H1 (cell line): ENCODE results near the gene TEAD3. TPM values are rescaled to one million over a fixed set of nuclear protein-coding genes. Genes with fewer than 3 reads are reported as not detected.

Experiments used
- CTCF ChIA-PET: fragments of 300-600 bp; sonication (Branson Sonifier 250); formaldehyde crosslinking; loops from one replicate; lab custom pipeline; 2021; ENCODE audit not compliant: partially characterized antibody; lab: Charles Lee
- POLR2A ChIA-PET: fragments of 300-600 bp; sonication (Branson Sonifier 250); formaldehyde crosslinking; loops from one replicate; lab custom pipeline; 2021; ENCODE audit warnings: inconsistent platforms; ENCODE audit not compliant: partially characterized antibody; lab: Charles Lee
- DNase-seq, 2 experiments: peaks; one replicate each; pipeline versions ENCODE4 v3.0.0 to v3.0.0-alpha.2; 2010 to 2022; ENCODE audit warnings: low spot score in 2 of 2, low read depth in 1 of 2, mixed read lengths in 1 of 2
- FAIRE-seq: peaks from 2 replicates; lab custom pipeline; 2011; peaks lifted over from hg19 to GRCh38; lab: Jason Lieb, UNC
- H2AFZ ChIP-seq: 2 replicates; pipeline ENCODE4 v1.8.1; 2012; ENCODE audit warnings: low read length, inconsistent platforms
- H2AK5ac ChIP-seq: 2 replicates; pipeline ENCODE4 v1.6.1; 2013; ENCODE audit warnings: low read depth, low read length
- H2BK120ac ChIP-seq: replicated peaks from 2 replicates; pipeline ENCODE3; 2013; ENCODE audit warnings: low read depth, low read length, inconsistent platforms
- H2BK12ac ChIP-seq: 2 replicates; pipeline ENCODE4 v1.6.1; 2013; ENCODE audit warnings: low read depth, low read length
- H2BK15ac ChIP-seq: 2 replicates; pipeline ENCODE4 v1.6.1; 2013; ENCODE audit warnings: low read length
- H2BK20ac ChIP-seq: 2 replicates; pipeline ENCODE4 v1.6.1; 2013; ENCODE audit warnings: low read length
- H2BK5ac ChIP-seq: 2 replicates; pipeline ENCODE4 v1.6.1; 2013; ENCODE audit warnings: low read depth, low read length
- H3K14ac ChIP-seq: 2 replicates; pipeline ENCODE4 v1.6.1; 2013; ENCODE audit warnings: inconsistent platforms; ENCODE audit not compliant: insufficient read length
- H3K18ac ChIP-seq: 2 replicates; pipeline ENCODE4 v1.6.1; 2013; ENCODE audit warnings: low read length; ENCODE audit errors: extremely low read depth
- H3K23ac ChIP-seq: 2 replicates; pipeline ENCODE4 v1.6.1; 2013; ENCODE audit warnings: inconsistent platforms; ENCODE audit not compliant: insufficient read length
- H3K23me2 ChIP-seq: 2 replicates; pipeline ENCODE4 v1.6.1; 2013; ENCODE audit warnings: low read depth, low read length
- H3K27ac ChIP-seq: 2 replicates; pipeline ENCODE4 v1.6.1; 2011; ENCODE audit warnings: low read depth, low read length, inconsistent platforms
- H3K27me3 ChIP-seq, 4 experiments: replicated peaks in 1 of 4; 1 replicate in 1 of 4; 2 replicates in 3 of 4; pipeline versions ENCODE4 v1.6.1 to v1.8.1; 2011 to 2013; ENCODE audit warnings: low read length in 3 of 4, mild to moderate bottlenecking in 3 of 4, inconsistent platforms in 2 of 4, mixed read lengths in 2 of 4, moderate library complexity in 1 of 4; ENCODE audit not compliant: control insufficient read depth in 3 of 4, insufficient read depth in 3 of 4; ENCODE audit errors: extremely low read depth in 1 of 4
- H3K36me3 ChIP-seq, 4 experiments: 2 replicates each; pipeline versions ENCODE4 v1.6.1 to v1.8.1; 2011 to 2013; ENCODE audit warnings: mild to moderate bottlenecking in 4 of 4, low read length in 3 of 4, moderate library complexity in 2 of 4, control low read depth in 1 of 4, inconsistent platforms in 1 of 4; ENCODE audit not compliant: insufficient read depth in 4 of 4, control insufficient read depth in 2 of 4
- H3K4ac ChIP-seq: replicated peaks from 2 replicates; pipeline ENCODE3; 2013; ENCODE audit warnings: low read length, low read depth, mixed read lengths, inconsistent platforms; ENCODE audit not compliant: insufficient read length
- H3K4me1 ChIP-seq, 4 experiments: replicated peaks in 1 of 4; 1 replicate in 1 of 4; 2 replicates in 3 of 4; pipeline versions ENCODE4 v1.6.1 to v1.8.1; 2011 to 2013; ENCODE audit warnings: low read length in 3 of 4, inconsistent platforms in 2 of 4, mixed read lengths in 1 of 4; ENCODE audit not compliant: insufficient read depth in 4 of 4, control insufficient read depth in 3 of 4
- H3K4me2 ChIP-seq, 2 experiments: 2 replicates each; pipeline versions ENCODE4 v1.6.1 to v1.8.1; 2011 to 2013; ENCODE audit warnings: low read depth in 2 of 2, low read length in 2 of 2, control low read depth in 1 of 2, inconsistent platforms in 1 of 2, mild to moderate bottlenecking in 1 of 2; ENCODE audit not compliant: insufficient read depth in 1 of 2
- H3K4me3 ChIP-seq, 4 experiments: fragments of 200-600, 300-600 bp in 1 of 4; sonication (generic), shearing (Covaris generic), sonication (Bioruptor Twin) in 1 of 4; 2 replicates each; pipeline versions ENCODE4 v1.5.1 to v1.8.1; 2011 to 2016; ENCODE audit warnings: low read length in 4 of 4, low read depth in 3 of 4, control low read depth in 2 of 4, inconsistent platforms in 2 of 4, mild to moderate bottlenecking in 2 of 4, mixed read lengths in 1 of 4, moderate library complexity in 1 of 4; ENCODE audit not compliant: insufficient read depth in 2 of 4; ENCODE audit errors: extremely low read depth in 1 of 4
- H3K56ac ChIP-seq: replicated peaks from 2 replicates; pipeline ENCODE3; 2013; ENCODE audit warnings: low read depth, mild to moderate bottlenecking, mixed read lengths, low read length, inconsistent platforms; ENCODE audit not compliant: insufficient read length
- H3K79me1 ChIP-seq: 2 replicates; pipeline ENCODE4 v1.6.1; 2013; ENCODE audit warnings: low read depth, low read length, control low read depth
- H3K79me2 ChIP-seq, 2 experiments: 2 replicates each; pipeline versions ENCODE4 v1.6.1 to v1.8.1; 2012 to 2013; ENCODE audit warnings: low read length in 2 of 2, mild to moderate bottlenecking in 2 of 2, inconsistent platforms in 1 of 2; ENCODE audit not compliant: insufficient read depth in 2 of 2, control insufficient read depth in 1 of 2
- H3K9ac ChIP-seq, 4 experiments: replicated peaks in 1 of 4; 1 replicate in 1 of 4; 2 replicates in 3 of 4; pipeline versions ENCODE4 v1.6.1 to v1.8.1; 2011 to 2013; ENCODE audit warnings: low read depth in 3 of 4, low read length in 3 of 4, control low read depth in 2 of 4, mild to moderate bottlenecking in 2 of 4, moderate library complexity in 2 of 4, inconsistent platforms in 1 of 4; ENCODE audit errors: extremely low read depth in 1 of 4
- H3K9me3 ChIP-seq, 2 experiments: 2 replicates each; pipeline versions ENCODE4 v1.6.1 to v1.8.1; 2012 to 2013; ENCODE audit warnings: mild to moderate bottlenecking in 2 of 2, moderate library complexity in 2 of 2, control low read depth in 1 of 2, inconsistent platforms in 1 of 2, low read depth in 1 of 2, low read length in 1 of 2, mixed read lengths in 1 of 2; ENCODE audit not compliant: insufficient read depth in 2 of 2
- H4K20me1 ChIP-seq, 2 experiments: replicated peaks in 1 of 2; 2 replicates each; pipeline versions ENCODE3 to v1.8.1; 2011 to 2013; ENCODE audit warnings: inconsistent platforms in 2 of 2, low read length in 2 of 2, mild to moderate bottlenecking in 1 of 2; ENCODE audit not compliant: insufficient read depth in 2 of 2, control insufficient read depth in 1 of 2
- H4K5ac ChIP-seq: 2 replicates; pipeline ENCODE4 v1.6.1; 2013; ENCODE audit warnings: low read length, low read depth, mixed read lengths, inconsistent platforms; ENCODE audit not compliant: insufficient read length
- H4K8ac ChIP-seq: 2 replicates; pipeline ENCODE4 v1.8.0; 2013; ENCODE audit warnings: mild to moderate bottlenecking, moderate library complexity, low read length, inconsistent platforms; ENCODE audit not compliant: insufficient read depth; ENCODE audit errors: extremely low read depth
- H4K91ac ChIP-seq: replicated peaks from 2 replicates; pipeline ENCODE3; 2013; ENCODE audit warnings: low read length, mixed read lengths, inconsistent platforms; ENCODE audit not compliant: insufficient read length
- BRCA1 ChIP-seq: IDR thresholded peaks from 2 replicates; pipeline ENCODE4 v1.6.1; 2012; ENCODE audit warnings: low read depth, low read length, improper control_type of control experiment
- TCF12 ChIP-seq: IDR thresholded peaks from 2 replicates; pipeline ENCODE4 v1.6.1; 2011; ENCODE audit warnings: low read depth, mild to moderate bottlenecking, low read length
- WGBS, 2 experiments: shearing (Covaris generic) in 1 of 2; methylation state at CpG; one replicate each; pipeline versions ENCODE4 v1.1.6 to v1.1.7; 2013 to 2015; ENCODE audit warnings: low lambda C conversion rate in 2 of 2, mixed read lengths in 2 of 2, inconsistent platforms in 1 of 2, low coverage in 1 of 2, missing lambda C conversion rate in 1 of 2; ENCODE audit not compliant: insufficient replicate concordance in 2 of 2, insufficient coverage in 1 of 2, insufficient read length in 1 of 2; ENCODE audit errors: extremely low coverage in 1 of 2, missing lambda C conversion rate in 1 of 2; 5-methylcytosine and 5-hydroxymethylcytosine counted together
- polyA plus RNA-seq, 7 experiments: library from polyadenylated mRNA; depleted of rRNA in 3 of 7; stranded (reverse) in 5 of 7; unstranded in 2 of 7; fragments of >200 nt in 5 of 7; fragments of 200-250 nt in 2 of 7; gene quantifications; 1 replicate in 5 of 7; 2 replicates in 1 of 7; 4 replicates in 1 of 7; pipeline versions ENCODE4 v1.2.1 to v1.2.3, GENCODE V29; 2011 to 2013; ENCODE audit warnings: missing spikeins in 2 of 7, mixed read lengths in 2 of 7
- total RNA-seq: library from RNA; stranded (reverse); fragmentation: NEBNext Ultra II Directional; extraction: Animal tissue kit (Norgen Biotek cat#: 25700); gene quantifications from 2 replicates; pipeline ENCODE4 v1.2.1, GENCODE V29; 2021

TEAD3 gene
- total and polyA plus RNA-seq, 2 of the 8 experiments (the other 6 are each of a cell fraction or from before 2014, with no cell fraction given) = 20.1 to 28.7 TPM

DNA sequence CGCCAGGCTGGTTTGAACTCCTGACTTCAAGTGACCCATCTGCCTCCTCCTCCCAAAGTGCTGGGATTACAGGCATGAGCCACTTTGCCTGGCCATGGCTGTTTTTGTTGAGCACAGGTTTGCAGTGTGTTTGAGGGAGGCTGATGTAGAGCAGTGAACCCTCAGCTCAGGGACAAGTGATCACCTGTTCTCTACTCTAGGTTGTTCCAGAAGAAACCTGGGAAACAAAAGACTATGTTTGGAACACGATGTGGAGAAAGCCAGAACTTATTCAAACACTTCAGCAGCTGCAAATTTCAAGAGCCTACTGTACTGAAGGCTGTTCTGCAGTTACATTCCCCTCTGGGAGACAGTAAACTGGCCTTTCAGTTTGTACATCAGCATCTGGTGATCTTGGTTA is 11.1 kb upstream of the TEAD3 start:
- no peak for DNase-seq
- Histone ChIP-seq H4K20me1 (no peaks in the 10 kb centered on the region), H2AFZ (no peak overlapping the region), H3K36me3 (no peaks in the 10 kb centered on the region), H3K9me3 (no peaks in the 10 kb centered on the region), H3K4me3 (no peak overlapping the region), H3K79me1 (no peaks in the 10 kb centered on the region), H2BK20ac (no peak overlapping the region), H3K23ac (no peak overlapping the region), H4K8ac (no peak overlapping the region), H3K14ac (no peak overlapping the region), H2BK120ac (no peak overlapping the region), H3K79me2 (no peaks in the 10 kb centered on the region), H3K56ac (no peak overlapping the region), H3K9ac (no peak overlapping the region), H4K91ac (no peak overlapping the region), H3K27ac (no peak overlapping the region), H2BK5ac (no peak overlapping the region), H3K18ac (no peak overlapping the region; the same call in 1 of the 2 replicates), H3K27me3 (peaks cover 0 to 17% (median 6%) of the 10 kb centered on the region in 4 experiments; a peak in 5 of 7 replicates), H2BK12ac (no peak overlapping the region), H4K5ac (no peak overlapping the region), H3K23me2 (no peaks in the 10 kb centered on the region; the same call in 1 of the 2 replicates), H3K4ac (no peak overlapping the region), H2AK5ac (no peak overlapping the region), H2BK15ac (no peak overlapping the region), H3K4me1 (peaks cover 6 to 39% (median 24%) of the 10 kb centered on the region in 4 experiments), H3K4me2 (no peak overlapping the region)
- POLR2A ChIA-PET = interaction anchor here (0.5 to 37.6 kb wide), 4 partner anchors 9 to 43 kb away, joined by 4 to 1319 read pairs (median 29); partner anchors contain the start of genes RPL10A and TEAD3
- WGBS, 2 experiments = 69% methylated on average over 2 of the region's 2 CpGs; no CpG with 5 or more reads in 1 of the 2 experiments
- TF ChIP-seq BRCA1 (no peak), TCF12 (no peak)
- FAIRE-seq = no peak
- CTCF ChIA-PET = interaction anchor here (0.6 to 6.6 kb wide), 13 partner anchors 8 to 302 kb away, joined by 3 to 45 read pairs (median 3); no protein-coding TSS in a partner anchor
